CD14-positive monocyte (primary cell): Measurements from ENCODE around the gene MAU2. TPM values are rescaled to one million over a fixed set of nuclear protein-coding genes. Genes with fewer than 3 reads are reported as not detected.
A peak's percentile ranks its signal among the peaks of the same experiment; 100 is the strongest.

Experiments
- DNase-seq, 3 donors: peaks; one replicate each; pipeline ENCODE4 v3.0.0-alpha.2; 2011 to 2022
- H2AFZ ChIP-seq: 2 replicates; pipeline ENCODE4 v1.6.0; 2012; ENCODE audit warnings: mild to moderate bottlenecking, low read depth, low read length, inconsistent platforms; ENCODE audit not compliant: insufficient read depth, poor library complexity, severe bottlenecking
- H3K27ac ChIP-seq, 2 donors: 1 replicate in 1 of 2; 2 replicates in 1 of 2; pipeline ENCODE4 v1.5.1; 2012 to 2013; ENCODE audit warnings: low read length in 2 of 2, control low read depth in 1 of 2, inconsistent platforms in 1 of 2, low read depth in 1 of 2, mild to moderate bottlenecking in 1 of 2
- H3K27me3 ChIP-seq, 2 donors: one replicate each; pipeline versions ENCODE4 v1.6.0 to v1.6.1; 2011 to 2013; ENCODE audit warnings: low read length in 2 of 2; ENCODE audit not compliant: control insufficient read depth in 2 of 2, insufficient read depth in 2 of 2
- H3K36me3 ChIP-seq, 2 donors: replicated peaks in 1 of 2; 1 replicate in 1 of 2; 2 replicates in 1 of 2; pipeline versions ENCODE4 v1.5.1 to v1.6.1; 2012 to 2013; ENCODE audit warnings: low read length in 2 of 2, control low read depth in 1 of 2, inconsistent platforms in 1 of 2, mild to moderate bottlenecking in 1 of 2; ENCODE audit not compliant: insufficient read depth in 2 of 2, control insufficient read depth in 1 of 2
- H3K4me1 ChIP-seq, 2 donors: 1 replicate in 1 of 2; 2 replicates in 1 of 2; pipeline versions ENCODE4 v1.5.1 to v1.6.1; 2012 to 2013; ENCODE audit warnings: low read length in 2 of 2, control low read depth in 1 of 2, inconsistent platforms in 1 of 2, mild to moderate bottlenecking in 1 of 2, moderate library complexity in 1 of 2; ENCODE audit not compliant: insufficient read depth in 2 of 2, control insufficient read depth in 1 of 2
- H3K4me2 ChIP-seq: replicated peaks from 2 replicates; pipeline ENCODE3; 2012; ENCODE audit warnings: low read length, moderate library complexity, mild to moderate bottlenecking; ENCODE audit not compliant: poor library complexity, severe bottlenecking; ENCODE audit errors: extremely low read depth
- H3K4me3 ChIP-seq, 3 experiments: fragments of 200-600 bp in 1 of 3; sonication (generic) in 1 of 3; replicated peaks in 1 of 3; 1 replicate in 2 of 3; 2 replicates in 1 of 3; pipeline ENCODE4 v1.5.1; 2011 to 2013; ENCODE audit warnings: low read length in 3 of 3, mild to moderate bottlenecking in 3 of 3, control low read depth in 2 of 3, low read depth in 2 of 3, inconsistent platforms in 1 of 3, moderate library complexity in 1 of 3
- H3K79me2 ChIP-seq: 2 replicates; pipeline ENCODE4 v1.6.0; 2012; ENCODE audit warnings: mild to moderate bottlenecking, control low read depth, inconsistent platforms, low read length, moderate library complexity; ENCODE audit not compliant: insufficient read depth
- H3K9ac ChIP-seq: 2 replicates; pipeline ENCODE4 v1.6.0; 2017; ENCODE audit warnings: low read length, mild to moderate bottlenecking; ENCODE audit not compliant: insufficient read depth, poor library complexity, severe bottlenecking
- H3K9me3 ChIP-seq, 2 donors: replicated peaks in 1 of 2; 1 replicate in 1 of 2; 2 replicates in 1 of 2; pipeline versions ENCODE4 v1.5.1 to v1.6.1; 2012 to 2013; ENCODE audit warnings: low read length in 2 of 2, control low read depth in 1 of 2; ENCODE audit not compliant: control insufficient read depth in 1 of 2, insufficient read depth in 1 of 2
- H4K20me1 ChIP-seq: 2 replicates; pipeline ENCODE4 v1.6.0; 2012; ENCODE audit warnings: mild to moderate bottlenecking, low read length, control low read depth, moderate library complexity; ENCODE audit not compliant: insufficient read depth
- H3K27ac Mint-ChIP-seq, 7 donors: one replicate each; pipeline ENCODE4 v1.8.0; 2020; ENCODE audit warnings: mild to moderate bottlenecking in 7 of 7, mixed read lengths in 7 of 7, moderate library complexity in 6 of 7, inconsistent platforms in 2 of 7
- H3K27me3 Mint-ChIP-seq, 3 donors: one replicate each; pipeline ENCODE4 v1.8.0; 2021 to 2022; ENCODE audit warnings: low read depth in 3 of 3, mild to moderate bottlenecking in 3 of 3, mixed read lengths in 3 of 3, moderate library complexity in 3 of 3, inconsistent platforms in 1 of 3
- H3K36me3 Mint-ChIP-seq, 2 donors: one replicate each; pipeline ENCODE4 v1.8.0; 2020; ENCODE audit warnings: mixed read lengths in 2 of 2, inconsistent platforms in 1 of 2, mild to moderate bottlenecking in 1 of 2
- H3K4me1 Mint-ChIP-seq: one replicate; pipeline ENCODE4 v1.8.0; 2020; ENCODE audit warnings: mild to moderate bottlenecking, mixed read lengths
- H3K4me3 Mint-ChIP-seq, 2 donors: one replicate each; pipeline ENCODE4 v1.8.0; 2020; ENCODE audit warnings: mild to moderate bottlenecking in 2 of 2, mixed read lengths in 2 of 2, moderate library complexity in 1 of 2
- H3K9me3 Mint-ChIP-seq, 7 donors: one replicate each; pipeline ENCODE4 v1.8.0; 2020 to 2022; ENCODE audit warnings: mixed read lengths in 7 of 7, mild to moderate bottlenecking in 6 of 7, moderate library complexity in 6 of 7, inconsistent platforms in 2 of 7
- CTCF ChIP-seq: fragments of 200-600 bp; IDR thresholded peaks from one replicate; pipeline ENCODE4 v1.8.0; 2022; ENCODE audit warnings: antibody characterized with exemption, mild to moderate bottlenecking
- WGBS: methylation state at CpG from one replicate; pipeline ENCODE4 v1.1.5; 2013; ENCODE audit warnings: missing lambda C conversion rate; ENCODE audit not compliant: insufficient coverage; 5-methylcytosine and 5-hydroxymethylcytosine counted together
- intact Hi-C, 2 donors: fragments of 100-400 bp; cut with micrococcal nuclease; formaldehyde crosslinking; loops; one replicate each; pipeline versions ENCODE4 v1.15.0 to v1.15.1; 2023
- polyA plus RNA-seq, 3 donors: library from polyadenylated mRNA; depleted of rRNA in 1 of 3; unstranded in 2 of 3; stranded (reverse) in 1 of 3; fragments of 300-500 nt in 2 of 3; fragments of >200 nt in 1 of 3; fragmentation: Illumina TruSeq in 2 of 3; gene quantifications; 1 replicate in 2 of 3; 2 replicates in 1 of 3; pipeline ENCODE4 v1.2.3, GENCODE V29; 2012 to 2021

Gene MAU2
- polyA plus RNA-seq, 3 donors: 7.4 to 68.4 (median 14.5) TPM

- Histone ChIP-seq H3K36me3 (peaks cover 41 to 54% of the 10 kb centered on the region in 2 donors), H4K20me1 (no peaks in the 10 kb centered on the region), H3K9ac (peak overlapping the region; percentile 21), H3K79me2 (peaks cover 57% of the 10 kb centered on the region), H2AFZ (no peak overlapping the region), H3K4me2 (no peak overlapping the region), H3K27me3 (no peaks in the 10 kb centered on the region), H3K27ac (no peak overlapping the region), H3K9me3 (no peaks in the 10 kb centered on the region), H3K4me1 (peaks cover 11 to 12% of the 10 kb centered on the region in 2 donors), H3K4me3 (no peak overlapping the region)
- Mint-ChIP-seq H3K4me1 (peaks cover 10% of the 10 kb centered on the region), H3K27me3 (no peaks in the 10 kb centered on the region), H3K27ac (no peak overlapping the region), H3K4me3 (no peak overlapping the region), H3K9me3 (no peaks in the 10 kb centered on the region), H3K36me3 (peaks cover 37 to 52% of the 10 kb centered on the region in 2 donors)
- DNase-seq: no peak
- intact Hi-C loops: no loop called here
- no peak for TF ChIP-seq CTCF
- WGBS: 100% methylated on average over 1 of the region's 1 CpG
Observed at GRCh38 chr19:19316082-19316481, 4.5 kb upstream of the MAU2 start.

- H3K27me3 Mint-ChIP-seq: no peaks in the 10 kb centered on the region
- H3K4me1 ChIP-seq: peaks cover 24 to 25% of the 10 kb centered on the region in 2 donors
- H2AFZ ChIP-seq: peak overlapping the region; percentile 99
- peaks cover 35 to 42% of the 10 kb centered on the region in 2 donors for H3K36me3 Mint-ChIP-seq
- 2% methylated on average over 27 of the region's 32 CpGs for WGBS
- H3K4me3 ChIP-seq: peak overlapping the region; percentile 87 to 99 (median 90)
- H3K9me3 ChIP-seq: no peaks in the 10 kb centered on the region
- peak overlapping the region; percentile 90 to 99 for H3K4me3 Mint-ChIP-seq
- H3K27ac ChIP-seq: peak overlapping the region; percentile 89 to 95
- intact Hi-C loops: loop anchor here (5.0 to 10.0 kb wide), 3 partner anchors 125 to 297 kb away; partner anchors contain the start of genes BORCS8 (in 2 of the 2), RFXANK (in 2 of the 2) and PBX4 (in 1 of the 2)
- H3K79me2 ChIP-seq: peaks cover 89% of the 10 kb centered on the region
- no peak for TF ChIP-seq CTCF
- peak overlapping the region; percentile 97 to 100 (median 100) for H3K27ac Mint-ChIP-seq
- H3K27me3 ChIP-seq: no peaks in the 10 kb centered on the region
- H3K4me1 Mint-ChIP-seq: peaks cover 27% of the 10 kb centered on the region
- H3K9ac ChIP-seq: peak overlapping the region; percentile 99
- H3K36me3 ChIP-seq: peaks cover 26 to 37% of the 10 kb centered on the region in 2 donors
- no peaks in the 10 kb centered on the region for H3K9me3 Mint-ChIP-seq
- H3K4me2 ChIP-seq: peak overlapping the region; percentile 98
- H4K20me1 ChIP-seq: peaks cover 12% of the 10 kb centered on the region
- no peak for DNase-seq
Observed at GRCh38 chr19:19319732-19320360, 783 bp upstream of the MAU2 start.
